Measurements from ENCODE around the gene CDH13. TPM values are rescaled to one million over a fixed set of nuclear protein-coding genes. Genes with fewer than 3 reads are reported as not detected.

The CDH13 gene
- total RNA-seq, 2 donors from 2014 or later: 2.4 to 6.3 TPM

GRCh38 chr16:83581082-83581481 lies 954.3 kb downstream of the CDH13 start:
- H3K9ac ChIP-seq (ENCODE audit: low read depth in 2 of 2, low read length in 2 of 2): no peak overlapping the region
- H3K4me1 ChIP-seq: no peaks in the 10 kb centered on the region
- DNase-seq: no peak
- no peaks in the 10 kb centered on the region for H3K9me3 ChIP-seq
- no peak for TF ChIP-seq CTCF (IDR thresholded peaks at IDR 0.05)
- intact Hi-C loops (cut with DNase I): no loop called here
- no peaks in the 10 kb centered on the region for H3K27me3 ChIP-seq
- H3K27ac ChIP-seq: no peak overlapping the region
- no peaks in the 10 kb centered on the region for H3K36me3 ChIP-seq
- H3K4me3 ChIP-seq: no peak overlapping the region

GRCh38 chr16:83581994-83582747 lies 955.4 kb downstream of the CDH13 start:
- H3K9me3 ChIP-seq: no peaks in the 10 kb centered on the region
- H3K36me3 ChIP-seq: no peaks in the 10 kb centered on the region
- no peak overlapping the region for H3K4me3 ChIP-seq
- intact Hi-C loops (cut with DNase I): no loop called here
- H3K9ac ChIP-seq (ENCODE audit: low read depth in 2 of 2, low read length in 2 of 2): no peak overlapping the region
- TF ChIP-seq CTCF (IDR thresholded peaks at IDR 0.05): no peak
- H3K27ac ChIP-seq: no peak overlapping the region
- DNase-seq: no peak
- H3K4me1 ChIP-seq: no peaks in the 10 kb centered on the region
- no peaks in the 10 kb centered on the region for H3K27me3 ChIP-seq

GRCh38 chr16:83586036-83586435 lies 959.3 kb downstream of the CDH13 start:
- no peak for TF ChIP-seq CTCF (IDR thresholded peaks at IDR 0.05)
- Histone ChIP-seq H3K27me3 (no peaks in the 10 kb centered on the region), H3K4me1 (no peaks in the 10 kb centered on the region), H3K9me3 (no peaks in the 10 kb centered on the region), H3K36me3 (no peaks in the 10 kb centered on the region), H3K9ac (ENCODE audit: low read depth in 2 of 2, low read length in 2 of 2) (no peak overlapping the region), H3K4me3 (no peak overlapping the region), H3K27ac (no peak overlapping the region)
- no peak for DNase-seq
- intact Hi-C loops (cut with DNase I): no loop called here

DNA sequence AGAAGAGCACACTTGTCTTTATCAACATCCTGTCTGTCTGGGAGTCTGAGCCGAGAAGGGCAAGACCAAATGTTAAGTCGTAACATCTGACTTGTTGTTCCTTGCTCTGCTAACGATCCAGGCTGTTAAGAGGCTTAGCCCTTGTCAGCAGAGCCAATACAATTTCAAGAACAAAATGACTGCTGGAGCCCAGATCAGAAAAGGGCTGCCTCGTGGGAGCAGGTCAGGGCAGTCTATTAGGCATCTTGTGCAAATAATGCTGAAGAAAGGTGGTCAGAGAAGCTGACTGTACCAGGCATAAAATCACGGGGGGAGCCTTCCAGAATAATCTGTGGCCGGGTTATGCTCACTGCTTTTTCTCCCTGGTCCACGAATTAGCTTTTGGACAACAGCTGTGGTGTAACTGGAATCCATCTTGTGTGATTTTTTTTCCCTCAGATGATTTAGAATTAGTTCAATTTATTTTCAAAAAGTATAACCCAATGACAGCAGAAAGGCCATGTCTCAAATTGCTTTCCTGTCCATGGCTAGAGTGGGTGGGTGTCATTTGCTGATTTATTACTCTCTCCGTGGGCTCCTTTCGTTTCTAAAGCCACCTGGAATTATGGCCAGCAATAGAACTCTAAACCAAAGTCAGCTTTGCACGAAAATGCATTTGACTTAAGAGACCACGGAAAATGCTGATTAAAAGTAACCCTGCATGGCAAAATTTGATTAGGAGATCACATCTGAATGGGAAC lies 959.9 kb downstream of the CDH13 start:
- Histone ChIP-seq H3K27me3 (no peaks in the 10 kb centered on the region), H3K27ac (no peak overlapping the region), H3K4me3 (no peak overlapping the region), H3K4me1 (no peaks in the 10 kb centered on the region), H3K9me3 (no peaks in the 10 kb centered on the region), H3K36me3 (no peaks in the 10 kb centered on the region), H3K9ac (ENCODE audit: low read depth in 2 of 2, low read length in 2 of 2) (no peak overlapping the region)
- no peak for DNase-seq
- no peak for TF ChIP-seq CTCF (IDR thresholded peaks at IDR 0.05)
- intact Hi-C loops (cut with DNase I): no loop called here

- H3K9me3 ChIP-seq: no peaks in the 10 kb centered on the region
- H3K27ac ChIP-seq: no peak overlapping the region
- no peaks in the 10 kb centered on the region for H3K27me3 ChIP-seq
- TF ChIP-seq CTCF (IDR thresholded peaks at IDR 0.05): no peak
- H3K4me3 ChIP-seq: no peak overlapping the region
- intact Hi-C loops (cut with DNase I): no loop called here
- H3K9ac ChIP-seq (ENCODE audit: low read depth in 2 of 2, low read length in 2 of 2): no peak overlapping the region
- no peak for DNase-seq
- no peaks in the 10 kb centered on the region for H3K4me1 ChIP-seq
- H3K36me3 ChIP-seq: no peaks in the 10 kb centered on the region
Observed at GRCh38 chr16:83587201-83587600, 960.4 kb downstream of the CDH13 start.
